Stimulated activated CD8-positive, alpha-beta memory T cell treated with anti-CD3 and anti-CD28 coated beads, Interleukin-7, amount 100 ng/mL, for 4 hours (primary cell): ENCODE results near the gene TAAR9.

Source experiments
- DNase-seq, 2 donors: peaks; one replicate each; pipeline ENCODE4 v3.0.0-alpha.2; 2020; ENCODE audit warnings: low read depth in 2 of 2

Gene TAAR9, protein sequence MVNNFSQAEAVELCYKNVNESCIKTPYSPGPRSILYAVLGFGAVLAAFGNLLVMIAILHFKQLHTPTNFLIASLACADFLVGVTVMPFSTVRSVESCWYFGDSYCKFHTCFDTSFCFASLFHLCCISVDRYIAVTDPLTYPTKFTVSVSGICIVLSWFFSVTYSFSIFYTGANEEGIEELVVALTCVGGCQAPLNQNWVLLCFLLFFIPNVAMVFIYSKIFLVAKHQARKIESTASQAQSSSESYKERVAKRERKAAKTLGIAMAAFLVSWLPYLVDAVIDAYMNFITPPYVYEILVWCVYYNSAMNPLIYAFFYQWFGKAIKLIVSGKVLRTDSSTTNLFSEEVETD

DNA sequence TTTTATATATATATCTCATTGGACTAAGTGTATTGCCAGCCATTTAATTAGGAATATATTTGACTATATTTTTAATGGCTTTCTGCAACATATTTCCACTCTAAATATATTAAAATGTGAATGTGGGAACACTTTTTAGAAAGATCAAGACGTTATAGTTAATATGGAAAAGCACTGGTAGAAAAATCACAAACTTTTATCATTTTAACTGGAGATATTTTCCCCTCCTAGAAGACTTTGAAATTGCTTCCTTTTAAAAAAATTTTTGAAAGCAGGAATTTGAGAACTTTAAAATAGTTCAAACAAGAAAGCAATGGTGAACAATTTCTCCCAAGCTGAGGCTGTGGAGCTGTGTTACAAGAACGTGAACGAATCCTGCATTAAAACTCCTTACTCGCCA is at the start of gene TAAR9:
Gene TAAR9, plus strand, starts transcription at position 301 of the 400 bp plus-strand sequence. Its CDS starts 13 bp downstream, at position 314.
- DNase-seq, result no peak

DNA sequence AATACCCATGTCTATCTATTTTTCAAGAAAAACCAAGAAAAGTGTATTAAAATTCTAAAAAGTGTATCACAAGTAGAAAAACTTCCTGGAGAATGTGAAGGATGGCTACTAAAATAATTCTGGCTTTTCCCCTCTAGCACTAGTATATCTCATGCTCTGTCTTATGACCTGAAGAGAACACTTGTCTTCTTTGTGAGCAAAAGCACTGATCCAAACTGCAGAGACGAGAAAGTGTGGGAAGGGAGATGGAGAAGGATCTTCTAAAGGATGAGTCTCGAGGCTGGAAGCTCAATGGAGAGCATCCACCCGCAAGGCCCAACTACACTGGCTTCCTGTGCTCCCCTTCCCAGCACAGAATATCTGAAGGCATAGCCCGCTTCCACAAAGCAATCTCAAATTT is 48.7 kb upstream of the TAAR9 start:
- DNase-seq, result no peak

DNA sequence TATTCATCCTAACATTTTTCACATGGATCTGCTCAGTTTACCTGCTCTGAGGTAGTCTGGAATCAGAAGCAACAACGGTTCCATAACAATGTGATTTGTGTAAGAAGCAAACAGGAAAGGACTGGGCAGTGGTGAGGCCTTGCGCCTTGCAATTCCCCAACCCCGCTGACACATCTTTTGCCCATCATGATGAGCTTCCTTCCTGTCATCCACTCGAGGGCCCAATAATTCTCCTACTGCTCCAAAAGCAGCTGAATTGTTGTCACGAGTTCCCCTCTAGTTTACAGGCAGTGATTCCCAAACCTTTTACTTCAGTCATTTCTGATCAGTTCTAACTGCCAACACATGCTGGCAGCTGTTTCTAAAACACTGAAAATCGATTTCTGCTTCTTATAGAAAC is 48.1 kb upstream of the TAAR9 start:
- no peak for DNase-seq

DNA sequence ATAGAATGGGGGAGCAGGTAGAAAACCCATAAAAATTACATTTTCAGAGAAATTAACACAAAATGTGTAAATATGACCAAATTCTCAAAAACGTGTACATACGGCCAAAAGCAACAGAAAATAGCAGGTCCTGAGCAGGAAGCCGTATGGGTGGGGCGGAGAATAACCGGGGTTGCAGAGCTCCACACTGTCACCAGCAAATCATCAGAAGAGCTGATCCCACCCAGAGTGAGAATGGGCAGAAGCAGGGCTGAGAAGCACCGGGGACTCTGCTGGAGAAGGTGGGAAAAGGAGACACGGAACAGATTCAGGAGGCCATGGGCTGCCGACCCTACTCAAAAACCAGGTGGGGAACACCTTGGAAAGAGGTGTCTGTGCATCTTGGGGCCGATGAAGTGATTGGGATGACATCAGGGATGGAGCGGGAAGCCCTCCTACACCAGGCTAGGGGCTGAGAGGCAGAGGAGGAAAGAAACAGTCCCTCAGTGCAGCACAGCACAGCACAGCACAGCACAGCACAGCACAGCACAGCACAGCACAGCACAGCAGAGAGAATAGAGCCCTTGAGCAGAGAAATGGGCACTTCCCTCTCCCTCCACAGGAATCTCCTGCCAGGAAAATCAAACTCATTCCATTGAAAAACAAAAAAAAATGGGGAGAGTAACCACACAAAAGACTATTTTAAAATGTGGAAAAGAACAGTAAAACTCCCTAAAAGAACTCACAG is 47.4 kb upstream of the TAAR9 start:
- no peak for DNase-seq

DNA sequence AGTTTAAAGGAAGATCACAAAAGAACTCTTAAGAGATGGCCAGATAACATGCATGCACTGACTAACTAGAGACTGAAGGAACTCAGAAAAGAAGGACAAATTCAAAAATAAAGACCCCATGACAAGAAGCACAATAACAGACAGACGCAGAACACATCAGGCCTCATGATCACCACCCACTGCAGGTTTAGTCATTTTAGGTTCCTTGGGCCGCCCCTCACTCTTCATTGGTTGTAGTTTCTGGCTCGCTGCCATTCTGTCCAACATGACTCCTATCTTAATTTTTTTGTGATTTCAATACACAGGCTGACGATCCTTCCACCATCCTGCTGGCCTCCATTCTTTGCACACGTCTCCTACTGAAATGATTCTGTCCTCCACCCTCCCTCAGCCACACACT is 46.8 kb upstream of the TAAR9 start:
- DNase-seq, result no peak

DNA sequence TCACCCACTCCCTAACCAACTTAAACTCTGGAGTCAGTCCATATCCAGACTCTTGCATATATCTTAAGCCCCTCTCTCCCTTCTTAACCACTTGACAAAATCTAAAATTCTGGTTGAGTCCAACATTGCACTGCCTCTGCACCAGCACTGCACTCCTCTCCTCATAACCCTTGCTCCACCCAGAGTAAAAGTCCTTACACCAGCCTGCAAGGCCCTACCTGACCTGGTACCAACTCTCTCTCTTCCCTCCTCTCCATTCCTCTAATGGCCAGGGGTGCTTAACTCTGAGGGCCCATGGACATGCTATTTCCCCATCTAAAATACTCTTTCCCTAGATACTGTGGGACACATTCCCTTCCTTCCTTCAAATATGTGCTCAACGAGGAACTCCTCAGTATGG is 46.2 kb upstream of the TAAR9 start:
- no peak for DNase-seq

DNA sequence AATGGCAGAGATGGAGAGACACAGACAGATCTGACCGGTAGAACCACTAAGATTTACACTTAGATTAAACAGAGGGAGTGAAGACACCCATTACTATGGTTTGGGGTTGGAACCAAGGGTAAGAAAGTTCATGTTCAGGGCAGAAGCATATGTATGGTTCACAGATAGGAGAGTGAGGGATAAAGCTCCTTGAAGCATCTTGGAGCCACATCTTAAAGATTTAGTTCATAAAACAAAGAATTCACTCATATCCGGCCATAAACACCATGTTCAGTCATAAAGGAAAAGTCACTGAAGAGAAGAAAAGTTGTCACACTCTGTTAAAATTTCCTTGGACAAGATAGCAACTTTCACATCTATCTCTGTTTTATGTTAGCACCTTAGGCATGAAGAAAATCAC is 43.1 kb upstream of the TAAR9 start:
- no peak for DNase-seq

DNA sequence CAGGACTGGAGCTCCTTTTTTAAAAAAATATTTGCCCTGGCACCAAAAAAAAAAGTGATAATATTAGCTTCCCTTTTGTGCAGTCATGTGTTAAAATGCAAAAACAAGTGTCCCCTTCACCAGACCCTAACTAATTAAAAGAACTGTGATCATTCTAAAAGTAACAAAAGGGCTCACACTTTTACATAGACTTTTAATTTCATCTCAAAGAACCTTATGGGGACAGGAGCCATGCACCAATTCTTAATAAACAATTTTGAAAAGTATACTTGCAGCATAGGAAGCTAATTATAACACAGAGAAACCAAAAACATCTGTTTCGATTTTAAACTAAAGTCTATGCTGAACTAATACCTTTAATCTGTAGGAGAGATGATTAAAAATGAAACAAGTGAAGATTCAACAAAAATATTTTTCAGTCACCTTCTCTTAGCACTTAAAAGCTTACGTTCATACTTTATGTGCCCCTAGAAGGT is 42.4 kb upstream of the TAAR9 start:
- no peak for DNase-seq

DNA sequence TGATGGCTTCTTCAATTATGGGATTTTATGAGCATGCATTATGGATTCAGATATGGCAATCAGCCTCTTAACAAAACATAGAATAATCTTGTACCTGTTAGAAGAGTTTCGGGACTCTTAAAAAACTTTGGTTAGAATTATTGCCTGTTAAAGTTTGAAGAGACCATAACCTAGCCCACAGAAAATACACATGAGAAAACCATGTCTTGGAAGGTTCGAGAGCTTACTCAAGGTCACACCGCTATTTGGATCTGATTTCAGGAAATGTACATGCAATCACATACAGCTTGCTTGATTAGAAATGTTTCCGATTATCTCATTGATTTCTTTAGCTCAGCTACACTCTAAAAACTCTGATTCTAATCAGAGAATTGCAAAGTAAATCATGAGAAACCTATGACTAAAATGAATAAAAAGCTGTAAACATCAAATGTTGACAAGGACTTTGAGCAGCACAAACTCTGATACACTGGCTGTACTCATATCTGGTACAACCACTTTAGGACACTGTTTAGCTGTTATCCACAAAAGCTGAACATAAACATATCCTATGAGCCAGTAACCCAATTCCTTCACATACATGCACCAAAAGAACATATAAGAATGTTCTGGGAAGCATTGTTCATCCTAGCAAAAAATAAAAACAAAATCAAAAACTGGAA is 41.4 kb upstream of the TAAR9 start:
- DNase-seq, result no peak

DNA sequence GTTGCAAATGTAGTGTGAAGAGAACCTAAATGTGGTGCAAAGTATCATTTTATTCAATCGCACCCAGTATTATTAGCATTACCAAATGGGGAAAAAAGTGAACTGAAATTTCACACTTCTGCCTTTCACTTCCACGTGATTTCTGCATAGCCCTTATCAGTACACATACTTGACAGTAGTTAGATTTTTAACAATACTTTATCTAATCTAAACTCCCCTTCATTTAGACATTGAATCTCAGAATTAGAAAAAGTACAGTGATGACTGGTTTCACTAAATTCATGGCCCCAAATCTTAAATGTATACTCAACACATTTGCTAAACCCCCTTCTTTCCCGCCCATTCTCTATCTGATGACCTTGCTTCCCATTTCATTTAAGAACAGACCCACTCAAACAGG is 39.4 kb upstream of the TAAR9 start:
- no peak for DNase-seq

DNA sequence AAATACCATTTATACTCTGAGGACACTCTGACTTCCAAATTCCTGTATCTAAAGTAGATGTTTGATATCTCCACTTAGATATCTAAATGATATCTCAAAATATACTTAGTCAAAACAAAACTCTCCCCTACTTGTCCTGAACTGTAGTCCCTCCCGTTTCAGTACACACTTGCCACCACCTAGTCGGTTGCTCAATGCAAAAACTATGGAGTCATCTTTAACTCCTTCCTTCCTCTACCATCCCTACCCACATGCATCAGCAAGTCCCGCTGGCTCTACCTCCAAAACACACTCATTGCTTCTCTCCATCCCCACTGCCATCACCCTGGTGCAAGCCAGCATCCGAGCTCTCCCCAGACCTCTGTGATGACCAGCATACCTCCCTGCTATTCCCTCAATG is 38.3 kb upstream of the TAAR9 start:
- no peak for DNase-seq

DNA sequence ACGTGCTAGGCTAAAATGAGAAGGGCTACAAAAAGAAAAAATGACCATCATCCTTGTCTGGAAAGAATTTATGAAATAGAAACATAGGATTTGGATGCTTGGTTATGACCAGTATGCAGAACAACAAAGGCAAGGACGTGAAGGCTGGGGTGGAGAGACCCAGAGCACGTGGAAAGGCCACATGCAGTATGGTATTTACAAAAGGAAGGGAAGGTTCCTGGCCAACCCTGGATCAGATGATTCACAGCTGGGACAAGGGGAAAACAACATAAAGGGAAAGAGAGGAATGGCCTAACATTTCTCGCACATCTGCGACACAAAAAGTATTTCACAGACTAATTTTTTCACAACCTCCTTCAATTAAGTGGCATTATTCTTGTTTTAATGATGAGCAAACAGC is 33.3 kb upstream of the TAAR9 start:
- DNase-seq, result no peak

DNA sequence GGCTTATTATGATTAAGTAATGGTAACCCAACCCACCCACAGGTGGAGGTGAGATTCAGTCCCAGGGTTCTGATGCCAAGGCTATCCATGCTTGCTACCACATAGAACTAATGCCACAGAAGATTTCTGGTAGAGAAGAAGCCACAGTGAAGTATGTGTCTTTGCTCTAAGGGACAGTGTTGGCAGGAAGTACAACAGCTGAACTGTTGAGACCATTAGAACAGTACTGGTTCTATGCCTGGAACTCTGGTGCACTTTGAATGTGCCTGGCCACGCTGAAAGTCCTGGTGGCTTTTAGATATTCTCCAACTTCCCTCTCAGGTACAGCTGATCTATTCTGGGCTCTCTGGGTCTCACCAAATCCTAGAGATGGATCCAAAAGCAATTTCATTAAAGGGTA is 32.9 kb upstream of the TAAR9 start:
- no peak for DNase-seq

DNA sequence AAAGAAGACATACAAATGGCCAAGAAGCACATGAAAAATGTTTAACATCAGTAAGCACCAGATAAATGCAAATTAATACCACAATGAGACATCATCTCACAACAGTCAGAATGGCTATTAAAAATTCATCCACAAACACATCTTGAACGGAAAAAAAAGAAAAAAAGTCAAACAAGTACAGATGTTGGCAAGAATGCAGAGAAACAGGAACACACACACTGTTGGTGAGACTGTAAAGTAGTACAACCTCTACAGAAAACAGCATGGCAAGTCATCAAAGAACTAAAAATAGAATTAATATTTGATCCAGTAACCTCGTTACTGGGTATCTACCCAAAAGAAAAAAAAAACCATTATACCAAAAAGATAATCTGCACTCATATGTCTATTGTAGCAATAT is 31.6 kb upstream of the TAAR9 start:
- DNase-seq, result no peak

DNA sequence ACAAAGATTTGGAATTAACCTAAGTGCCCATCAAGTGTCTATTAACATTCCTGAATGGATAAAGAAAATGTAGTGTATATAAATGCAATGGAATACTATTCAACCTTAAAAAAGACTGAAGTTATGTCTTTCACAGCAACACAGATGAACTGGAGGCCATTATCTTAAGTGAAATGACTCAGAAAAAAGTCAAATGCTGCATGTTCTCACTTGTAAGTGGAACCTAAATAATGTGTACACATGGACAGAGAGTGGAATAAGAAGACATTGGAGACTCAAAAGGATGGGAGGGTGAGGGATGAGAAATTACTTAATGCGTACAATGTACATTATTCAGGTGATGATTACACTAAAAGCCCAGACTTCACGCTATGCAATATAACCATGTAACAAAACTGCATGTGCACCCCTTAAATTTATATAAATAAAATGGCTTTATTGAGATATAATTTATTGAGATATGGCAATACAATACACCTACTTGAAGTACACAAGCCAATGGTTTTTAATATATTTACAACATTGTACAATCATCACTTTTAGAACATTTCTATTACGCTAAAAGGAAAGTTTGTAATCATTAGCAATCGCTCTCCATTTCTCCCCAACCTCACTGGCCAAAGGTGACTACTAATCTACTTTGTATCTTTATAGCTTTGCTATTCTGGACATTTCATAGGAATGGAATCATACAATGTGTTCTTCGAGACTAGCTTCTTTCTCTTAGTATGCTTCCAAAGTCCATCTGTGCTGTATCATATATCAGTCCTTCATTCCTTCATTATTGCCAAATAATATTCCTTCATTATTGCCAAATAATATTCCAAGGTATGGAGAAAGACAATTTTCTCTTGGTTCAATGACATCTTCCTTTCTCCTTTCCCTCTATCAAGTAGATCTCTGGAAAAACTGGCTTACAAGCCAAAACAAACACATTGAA is 30.9 kb upstream of the TAAR9 start:
- no peak for DNase-seq

DNA sequence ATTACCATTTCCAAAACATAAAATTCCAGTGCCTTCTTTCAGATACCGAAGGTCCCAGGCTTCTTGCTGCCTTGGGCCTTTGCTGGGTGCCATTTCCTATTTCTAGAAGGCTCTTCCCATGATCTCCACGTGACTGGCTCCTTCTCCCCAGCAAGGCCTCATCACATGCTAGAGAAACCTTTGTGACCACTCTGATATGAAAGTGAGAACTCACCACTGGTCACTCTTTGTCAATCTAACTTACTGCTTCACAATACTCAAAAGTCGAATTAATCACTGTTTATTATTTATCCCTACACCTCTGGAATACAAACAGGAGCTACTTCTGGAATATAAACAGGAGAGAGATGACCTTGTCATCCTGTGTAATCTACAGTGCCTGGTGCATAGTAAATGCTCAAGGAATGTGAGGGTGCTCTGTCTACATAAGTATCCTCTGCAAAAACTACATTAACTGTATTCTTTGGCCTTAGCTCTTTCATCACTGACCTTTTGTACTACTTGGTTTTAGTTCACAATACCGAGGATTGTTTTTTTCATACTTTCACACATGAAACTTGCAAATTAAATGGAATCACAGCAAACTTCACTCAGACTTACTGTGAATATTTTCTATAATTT is 26.8 kb upstream of the TAAR9 start:
- DNase-seq, result no peak

DNA sequence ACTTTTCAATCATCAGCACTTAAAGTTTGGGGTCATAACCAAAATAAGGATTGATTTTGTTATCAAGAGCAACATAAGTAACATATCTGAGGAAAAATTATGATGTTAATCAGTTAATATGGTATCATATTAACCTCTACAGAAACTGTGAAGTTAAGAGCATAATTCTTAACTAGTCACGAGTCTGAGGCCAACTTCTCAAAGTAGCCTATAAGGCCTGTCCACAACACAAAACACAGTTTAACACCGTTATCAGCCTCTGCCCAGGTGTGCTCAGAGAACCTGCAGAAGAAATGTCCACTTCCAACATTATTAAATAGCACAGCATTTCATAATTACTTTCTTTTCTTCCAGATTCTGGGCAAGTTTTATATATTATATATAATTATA is 26.3 kb upstream of the TAAR9 start:
- no peak for DNase-seq

DNA sequence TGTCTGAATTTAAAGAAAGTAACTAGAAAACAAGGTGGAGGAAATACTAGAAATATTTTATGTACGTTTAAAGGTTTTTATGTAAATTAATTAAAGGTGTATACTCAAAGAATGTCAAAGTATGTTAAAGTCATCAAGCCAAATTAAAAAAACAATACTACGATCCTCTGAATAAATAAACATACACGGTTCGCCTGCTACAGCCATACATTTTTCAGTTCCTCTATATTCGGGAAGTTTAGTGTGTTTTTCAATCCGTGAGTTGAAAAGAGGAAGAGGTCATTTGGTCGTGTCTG is 25.8 kb upstream of the TAAR9 start:
- DNase-seq, result no peak

DNA sequence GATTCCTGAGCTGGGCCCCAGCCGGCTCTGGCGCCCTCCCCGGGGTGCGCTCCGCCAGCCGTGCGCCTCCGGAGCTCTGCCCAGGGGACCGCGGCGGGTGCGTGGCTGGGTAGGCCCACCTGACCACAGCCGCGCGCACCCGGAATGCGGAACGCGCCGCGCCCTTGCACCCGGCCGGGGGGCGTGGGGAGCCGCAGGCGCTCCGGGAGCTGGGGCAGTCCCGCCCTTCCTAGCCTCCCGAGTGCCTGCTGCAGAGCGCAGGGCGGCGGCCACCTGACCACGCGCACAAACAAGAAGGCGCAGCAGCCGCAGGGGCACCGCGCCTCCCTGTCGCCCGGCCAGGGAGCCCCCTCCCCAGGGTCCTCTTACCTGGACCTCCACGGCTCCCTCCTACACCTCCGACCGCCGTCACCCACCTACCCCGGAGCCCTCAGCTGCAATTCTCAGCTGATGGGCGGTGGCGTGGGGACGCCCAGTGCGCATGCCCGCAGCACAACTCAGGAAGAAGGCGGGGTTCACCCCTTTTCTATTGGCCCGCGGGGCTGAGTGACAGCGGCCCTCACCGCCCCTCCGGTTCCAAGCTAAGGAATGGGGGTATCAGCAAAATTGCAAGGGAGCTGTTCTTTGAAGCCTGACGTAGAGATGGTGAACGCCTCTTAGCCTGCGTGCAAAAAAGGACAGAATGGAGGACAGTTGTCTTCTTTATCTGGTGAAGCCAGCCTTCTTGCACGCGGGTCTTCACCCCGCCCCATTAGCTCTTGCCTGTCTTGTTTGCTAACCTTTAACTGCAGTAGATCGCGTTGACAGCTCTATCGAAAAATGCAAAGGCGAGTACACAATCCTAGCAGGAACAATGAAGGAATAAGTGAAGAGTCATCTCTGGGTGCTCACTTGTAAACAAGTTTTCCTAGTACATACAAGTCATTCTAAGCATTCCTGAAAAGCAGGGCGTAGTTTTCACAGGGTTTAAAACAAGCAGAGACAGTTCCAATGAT is 25.1 kb upstream of the TAAR9 start, which contains the start of gene STX7:
Gene STX7, minus strand, starts transcription at position 479 of the 995 bp plus-strand sequence. CDS start 9,586 bp downstream, outside the sequence.
- DNase-seq, result peak; percentile 81 to 83
